ENCODE results near the gene TUBG1.
"Not testable (repeated sequence)": the region's sequence is repeated elsewhere in the genome, so short reads cannot be mapped to it uniquely, and the experiment has no call there.

TUBG1 gene

GRCh38 chr17:42651392-42651791, 41.9 kb downstream of the TUBG1 start:
- in situ Hi-C loops (cut with HindIII; ENCODE audit: low pct_ligation_motif_present, low sequenced_read_pairs) = no loop called here
- H3K36me3 ChIP-seq (replicated peaks) = no peaks in the 10 kb centered on the region
- no peak overlapping the region for H3K27ac ChIP-seq
- DNase-seq = no peak
- H3K4me3 ChIP-seq (ENCODE audit: low read depth, low read length) = no peak overlapping the region
- no peak for TF ChIP-seq CTCF (IDR thresholded peaks at IDR 0.05; ENCODE audit: low read depth, low read length, missing control alignments)
- no peaks in the 10 kb centered on the region for H3K27me3 ChIP-seq (replicated peaks)

GRCh38 chr17:42653179-42654124, 44.0 kb downstream of the TUBG1 start:
- no peak for TF ChIP-seq CTCF (IDR thresholded peaks at IDR 0.05; ENCODE audit: low read depth, low read length, missing control alignments)
- H3K27me3 ChIP-seq (replicated peaks) = no peaks in the 10 kb centered on the region
- in situ Hi-C loops (cut with HindIII; ENCODE audit: low pct_ligation_motif_present, low sequenced_read_pairs) = no loop called here
- H3K4me3 ChIP-seq (ENCODE audit: low read depth, low read length) = peak overlapping the region; percentile 46
- peak; percentile 50 for DNase-seq
- H3K36me3 ChIP-seq (replicated peaks) = no peaks in the 10 kb centered on the region
- H3K27ac ChIP-seq = no peak overlapping the region

GRCh38 chr17:42655528-42655927, 46.0 kb downstream of the TUBG1 start:
- H3K4me3 ChIP-seq (ENCODE audit: low read depth, low read length) = no peak overlapping the region
- H3K36me3 ChIP-seq (replicated peaks) = no peaks in the 10 kb centered on the region
- in situ Hi-C loops (cut with HindIII; ENCODE audit: low pct_ligation_motif_present, low sequenced_read_pairs) = no loop called here
- H3K27ac ChIP-seq = no peak overlapping the region
- no peak for TF ChIP-seq CTCF (IDR thresholded peaks at IDR 0.05; ENCODE audit: low read depth, low read length, missing control alignments)
- no peaks in the 10 kb centered on the region for H3K27me3 ChIP-seq (replicated peaks)
- no peak for DNase-seq

GRCh38 chr17:42657824-42658588, 48.5 kb downstream of the TUBG1 start:
- in situ Hi-C loops (cut with HindIII; ENCODE audit: low pct_ligation_motif_present, low sequenced_read_pairs) = no loop called here
- Histone ChIP-seq H3K27me3 (replicated peaks) (no peaks in the 10 kb centered on the region), H3K27ac (no peak overlapping the region), H3K4me3 (ENCODE audit: low read depth, low read length) (no peak overlapping the region), H3K36me3 (replicated peaks) (peaks cover 4% of the 10 kb centered on the region)
- no peak for DNase-seq
- TF ChIP-seq CTCF (IDR thresholded peaks at IDR 0.05; ENCODE audit: low read depth, low read length, missing control alignments) = no peak

- Histone ChIP-seq H3K27ac (no peak within 1 kb of the TSS), H3K4me3 (ENCODE audit: low read depth, low read length) (peak within 1 kb of the TSS; percentile 66), H3K27me3 (replicated peaks) (no peaks in the 10 kb centered on the region), H3K36me3 (replicated peaks) (peaks cover 4% of the 10 kb centered on the region)
- DNase-seq = peak; percentile 78
- in situ Hi-C loops (cut with HindIII; ENCODE audit: low pct_ligation_motif_present, low sequenced_read_pairs) = no loop called here
- TF ChIP-seq CTCF (IDR thresholded peaks at IDR 0.05; ENCODE audit: low read depth, low read length, missing control alignments) = no peak
Measured at GRCh38 chr17:42659079-42659931, 49.8 kb downstream of the TUBG1 start, which contains the start of gene TUBG2. TSS of gene TUBG2 (plus strand) at chr17:42659284. CDS start at chr17:42659504, 220 bp downstream.

- not testable (repeated sequence) for H3K27ac ChIP-seq; H3K36me3 ChIP-seq (replicated peaks); DNase-seq; H3K27me3 ChIP-seq (replicated peaks)
- in situ Hi-C loops (cut with HindIII; ENCODE audit: low pct_ligation_motif_present, low sequenced_read_pairs) = loop anchor here (10.0 kb wide), 1 partner anchor 55 kb away; the partner anchor contains the start of genes RETREG3 and TUBG1
- H3K4me3 ChIP-seq (ENCODE audit: low read depth, low read length) = peak overlapping the region; percentile 66
Measured at GRCh38 chr17:42659932-42660274, 50.4 kb downstream of the TUBG1 start.
